HTR-8/SVneo (cell line): Measurements from ENCODE around the gene ZC3H12D.

Experiments
- DNase-seq: peaks from one replicate; pipeline ENCODE4 v3.0.0; 2011; ENCODE audit warnings: low spot score, mixed read lengths; ENCODE audit not compliant: insufficient read length
- FAIRE-seq: peaks from 2 replicates; lab custom pipeline; 2011; peaks lifted over from hg19 to GRCh38; lab: Jason Lieb, UNC

ZC3H12D gene

DNA sequence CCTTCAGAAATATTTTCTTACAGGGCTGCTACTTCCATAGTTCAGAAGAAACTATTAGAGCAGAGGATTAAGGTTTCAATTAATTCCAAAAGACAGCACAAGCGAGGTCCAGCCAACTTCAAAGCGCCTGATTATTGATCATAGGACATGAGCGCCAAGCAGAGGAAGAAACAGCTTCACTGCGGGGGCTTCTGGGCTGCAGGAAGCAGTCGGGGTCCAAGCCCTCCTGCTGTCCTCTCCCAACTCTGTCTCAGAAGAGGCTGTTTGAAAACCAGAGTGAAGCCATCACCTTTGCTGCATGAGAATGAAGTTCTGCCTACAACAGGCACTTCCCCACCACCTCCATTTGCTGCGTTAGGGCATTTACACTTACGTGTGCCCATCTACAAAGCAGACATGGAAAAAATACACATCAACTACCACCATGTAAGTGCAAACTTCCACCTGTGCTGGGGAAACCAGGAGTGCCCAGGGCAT is 60.8 kb downstream of the ZC3H12D start:
- DNase-seq (no peak), FAIRE-seq (no peak)

DNA sequence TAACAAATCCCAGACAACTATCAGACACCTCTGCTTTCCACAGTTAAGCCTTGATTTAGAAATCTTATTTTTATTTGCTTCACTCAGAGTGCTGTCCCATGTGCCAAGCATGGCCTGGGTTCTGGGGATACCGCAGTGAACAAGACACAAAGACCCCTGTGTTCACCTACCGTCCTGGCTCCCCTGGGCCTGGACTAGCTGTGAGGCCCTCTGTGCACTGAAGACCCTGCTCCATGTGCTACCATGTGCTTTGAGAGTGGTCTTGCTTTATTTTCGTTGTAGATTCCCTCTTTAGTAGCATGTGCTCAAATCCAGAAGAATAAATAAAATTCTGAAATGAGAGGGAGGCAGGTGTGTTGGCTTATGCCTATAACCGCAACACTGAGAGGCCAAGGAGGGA is 62.2 kb downstream of the ZC3H12D start:
- no peak for FAIRE-seq
- DNase-seq = no peak

DNA sequence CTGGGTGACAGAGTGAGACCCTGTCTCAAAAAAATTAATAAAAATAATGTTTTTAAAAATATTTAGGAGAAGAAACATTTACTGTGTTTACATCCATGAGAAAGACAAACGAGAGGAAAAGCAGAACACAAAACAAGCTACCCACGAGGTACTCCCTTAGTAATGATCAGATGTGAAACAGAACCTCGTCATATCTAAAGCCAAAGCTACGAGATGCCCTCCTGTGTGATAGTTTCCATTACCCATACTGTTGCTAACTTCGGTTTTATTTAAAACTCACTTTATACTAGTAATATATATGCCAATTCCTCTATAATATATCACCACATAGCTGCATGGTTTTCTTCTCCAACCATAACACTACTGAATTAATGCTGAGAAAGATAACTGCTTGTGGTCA is 63.7 kb downstream of the ZC3H12D start:
- DNase-seq (no peak), FAIRE-seq (no peak)

DNA sequence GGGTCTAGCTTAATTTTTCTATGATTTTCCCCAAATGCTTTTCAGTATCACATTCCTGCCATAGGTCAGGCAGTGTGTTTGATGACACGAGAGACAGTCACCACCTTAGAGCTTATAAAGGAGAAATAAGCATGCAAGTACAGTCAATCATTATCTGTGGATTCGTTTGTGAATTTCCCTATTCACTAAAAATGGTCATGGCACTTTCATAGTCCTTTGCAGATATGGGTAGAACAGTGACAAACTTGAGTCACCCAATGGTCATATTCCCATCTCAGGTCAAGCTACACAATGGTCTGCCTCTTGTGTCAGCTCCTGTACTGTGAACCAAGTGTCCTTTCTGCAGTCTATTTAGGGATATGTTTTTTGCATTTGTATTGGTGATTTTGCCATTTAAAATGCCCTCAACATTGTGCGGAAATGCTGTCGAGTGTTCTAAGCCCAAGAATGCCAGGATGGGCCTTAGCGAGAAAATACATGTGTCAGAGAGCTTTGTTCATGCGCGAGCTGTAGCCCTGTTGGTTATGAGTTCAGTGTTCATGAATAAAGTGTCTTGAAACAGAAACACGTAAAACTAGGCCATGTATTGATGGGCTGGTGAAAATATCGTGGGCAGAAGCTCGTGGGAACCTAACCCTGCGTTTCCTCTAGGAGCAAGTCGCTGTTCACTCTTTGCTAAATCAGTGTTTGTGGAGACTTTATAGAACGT is 65.0 kb downstream of the ZC3H12D start:
- no peak for DNase-seq
- no peak for FAIRE-seq

DNA sequence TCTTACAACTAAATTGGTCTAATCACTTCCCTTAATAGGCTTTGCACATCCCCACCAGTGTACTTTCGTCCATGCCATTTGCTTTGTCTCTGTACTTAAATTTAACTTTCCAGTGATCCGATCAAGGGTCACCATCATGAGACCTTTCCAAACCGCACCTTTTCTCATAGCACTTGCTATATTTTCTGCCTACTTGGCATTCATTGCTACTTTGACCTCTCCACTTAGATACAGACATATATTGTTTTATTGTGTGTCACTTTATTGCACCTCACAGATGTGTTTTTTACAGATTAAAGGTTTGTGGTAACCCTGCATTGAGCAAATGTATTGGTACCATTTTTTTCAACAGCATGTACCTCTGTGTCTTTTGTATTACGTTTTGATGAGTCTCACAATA is 70.0 kb downstream of the ZC3H12D start:
- FAIRE-seq (no peak), DNase-seq (no peak)

DNA sequence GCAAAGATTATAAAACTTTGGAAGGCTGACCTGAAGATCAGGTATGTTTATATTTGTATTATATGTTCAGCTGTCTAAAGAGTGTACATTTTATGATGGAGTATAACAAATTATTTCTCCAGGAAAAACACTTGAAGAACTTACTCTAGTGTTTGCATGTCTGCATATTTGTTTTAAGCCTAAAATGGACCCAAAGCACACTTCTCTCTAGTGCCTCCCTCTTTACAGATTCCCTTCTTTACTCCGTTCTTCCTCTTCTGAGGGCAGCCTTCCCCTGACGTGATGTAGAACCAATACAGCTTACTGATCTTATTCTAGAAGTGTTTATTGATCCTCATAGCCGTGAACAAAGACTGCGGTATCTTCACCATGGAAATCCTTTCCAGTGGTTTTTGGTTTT is 70.8 kb downstream of the ZC3H12D start:
- DNase-seq (no peak), FAIRE-seq (no peak)

DNA sequence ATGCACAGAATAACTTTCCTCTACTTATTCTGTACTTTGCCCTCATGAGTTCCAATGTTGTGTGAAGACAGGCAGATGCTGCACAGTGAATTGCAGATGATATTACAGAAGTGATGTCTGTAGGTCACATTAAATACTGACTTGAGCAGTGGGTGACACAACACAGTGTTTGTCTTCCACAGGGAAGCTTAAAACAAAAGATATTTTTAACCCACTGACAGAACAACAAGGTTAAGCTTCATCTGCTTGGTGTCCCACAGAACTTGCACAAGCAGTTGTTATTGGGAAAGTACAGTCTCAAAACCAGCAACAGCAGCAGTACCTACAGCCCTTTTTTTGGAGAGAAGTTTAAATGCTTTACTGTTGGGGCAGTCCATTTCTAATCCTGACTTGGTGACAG is 74.3 kb downstream of the ZC3H12D start:
- DNase-seq = no peak
- FAIRE-seq = no peak

DNA sequence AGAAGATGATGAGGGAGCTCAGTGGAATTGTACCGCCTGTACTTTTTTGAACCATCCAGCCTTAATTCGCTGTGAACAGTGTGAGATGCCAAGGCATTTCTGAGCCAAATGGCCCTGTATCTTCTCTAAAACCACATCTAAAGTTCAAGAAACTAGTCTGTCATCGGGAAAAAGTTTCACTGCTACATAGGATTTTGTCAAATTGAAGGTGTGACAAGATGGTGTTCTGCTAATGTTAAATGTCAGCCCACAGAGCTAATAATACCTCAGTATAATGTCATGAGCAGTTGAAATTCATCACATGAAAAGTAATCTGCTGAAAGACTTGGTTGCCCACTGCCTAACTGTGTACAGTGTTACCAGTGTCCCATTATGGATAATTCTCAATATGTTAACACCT is 75.2 kb downstream of the ZC3H12D start:
- no peak for FAIRE-seq
- DNase-seq = no peak

DNA sequence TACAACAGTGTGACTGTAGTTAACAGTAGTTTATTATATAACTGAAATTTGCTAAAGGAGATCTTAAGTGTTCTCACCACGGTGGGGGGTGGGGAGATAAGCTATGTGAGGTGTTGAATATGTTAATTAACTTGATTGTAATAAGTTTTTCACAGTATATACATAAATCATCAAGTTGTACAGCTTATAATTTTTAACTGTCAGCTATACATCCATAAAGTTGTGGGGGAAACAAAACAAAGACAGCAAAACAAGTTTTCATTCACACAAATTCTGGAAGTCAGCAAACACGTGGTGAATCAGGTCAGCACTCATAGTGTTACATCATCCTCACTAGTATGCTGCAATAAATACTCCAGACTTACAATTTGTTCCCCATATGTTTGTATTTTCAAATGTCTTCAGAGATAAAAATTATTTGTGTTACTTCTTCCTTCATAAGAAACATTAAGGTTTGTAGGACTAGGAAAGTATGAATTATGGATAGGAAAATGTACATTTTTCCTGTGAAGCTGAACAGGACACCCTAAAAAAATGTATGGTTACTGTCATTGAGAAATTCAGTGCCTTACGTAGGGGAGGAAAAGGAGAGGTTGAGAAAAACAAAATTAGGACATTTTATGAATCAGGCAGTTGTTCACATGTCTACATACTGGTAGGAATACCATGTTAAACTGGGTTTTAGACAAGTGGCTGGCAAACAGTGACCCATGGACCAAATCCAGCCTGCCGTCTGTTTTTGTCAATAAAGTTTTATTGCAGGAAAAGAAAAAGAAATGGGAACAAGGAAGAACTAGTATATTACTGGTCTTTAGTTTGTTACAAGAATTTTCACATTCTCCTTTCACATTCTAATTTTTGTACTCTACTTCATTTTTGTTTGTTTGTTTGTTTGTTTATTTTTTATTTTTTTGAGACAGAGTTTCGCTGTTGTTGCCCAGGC is 78.7 kb downstream of the ZC3H12D start:
- no peak for FAIRE-seq

DNA sequence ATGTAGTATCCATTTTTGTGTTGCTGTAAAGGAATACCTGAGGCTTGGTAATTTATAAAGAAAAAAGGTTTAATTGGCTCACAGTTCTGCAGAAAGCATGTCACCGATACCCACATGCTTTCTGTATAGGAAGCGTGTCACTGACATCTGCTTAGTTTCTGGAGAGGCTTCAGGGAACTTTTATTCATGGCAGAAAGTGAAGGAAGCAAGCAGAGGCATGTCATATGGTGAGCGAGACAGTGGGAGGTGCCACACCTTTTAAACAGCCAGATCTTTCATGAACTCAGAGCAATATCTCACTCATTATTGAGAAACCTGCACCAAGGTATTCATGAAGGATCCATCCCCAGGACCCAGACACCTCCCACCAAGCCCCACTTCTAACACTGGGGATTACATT is 81.3 kb downstream of the ZC3H12D start:
- DNase-seq = no peak
- no peak for FAIRE-seq

More for the DNA sequence above, 78.7 kb downstream of the ZC3H12D start:
- DNase-seq = no peak

DNA sequence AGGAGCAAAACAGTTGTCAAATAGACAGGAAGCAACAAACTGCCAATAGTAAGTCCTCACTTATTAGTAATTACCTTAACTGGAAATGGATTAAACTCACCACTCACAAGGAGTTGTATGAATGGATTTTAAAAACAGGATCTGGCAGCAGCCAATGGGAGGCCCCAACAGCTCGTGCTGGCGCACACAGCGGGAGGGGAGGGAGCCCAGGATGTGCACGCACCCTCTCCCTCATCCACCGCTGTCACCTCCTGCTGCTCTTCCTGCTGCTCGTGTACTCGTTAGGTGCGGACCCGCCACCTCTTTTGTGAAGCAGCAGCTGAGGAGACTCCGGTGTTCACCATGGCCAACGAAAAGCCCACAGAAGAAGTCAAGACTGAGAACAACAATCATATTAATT is 84.8 kb downstream of the ZC3H12D start, which contains the start of gene SUMO4:
TSS of gene SUMO4 (plus strand) at position 213 of the 400 bp plus-strand sequence. CDS start at position 343, 130 bp downstream.
- DNase-seq (no peak), FAIRE-seq (no peak)

DNA sequence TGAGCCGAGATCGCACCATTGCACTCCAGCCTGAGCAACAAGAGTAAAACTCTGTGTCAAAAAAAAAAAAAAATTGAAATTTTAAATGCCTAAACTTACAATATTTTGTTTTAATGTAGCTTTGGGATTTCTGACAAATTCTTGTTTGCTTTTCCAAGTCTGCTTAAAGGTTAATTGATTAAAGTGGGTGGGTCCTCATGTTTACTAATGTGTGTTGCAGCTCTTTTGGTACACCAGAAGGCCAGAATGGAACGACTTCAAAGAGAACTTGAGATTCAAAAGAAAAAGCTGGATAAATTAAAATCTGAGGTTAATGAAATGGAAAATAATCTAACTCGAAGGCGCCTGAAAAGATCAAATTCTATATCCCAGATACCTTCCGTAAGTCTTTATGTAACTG is 87.4 kb downstream of the ZC3H12D start:
- FAIRE-seq (no peak), DNase-seq (no peak)
